Keratinocyte (primary cell): ENCODE results near the gene NBEA.

Experiments used
- EZH2 ChIP-seq: IDR thresholded peaks from one replicate; pipeline ENCODE4 v1.6.1; 2012; ENCODE audit warnings: inconsistent platforms, mild to moderate bottlenecking, low read length, moderate library complexity
- TF ChIP-seq, protein P1 (sequence below), 3 experiments: IDR thresholded peaks in 1 of 3; conservative IDR thresholded peaks in 1 of 3; optimal IDR thresholded peaks in 1 of 3; 2 replicates in 2 of 3; 3 replicates in 1 of 3; pipeline versions ENCODE3 to v1.5.1; 2011; ENCODE audit warnings: low read length in 3 of 3, mild to moderate bottlenecking in 3 of 3, moderate library complexity in 2 of 3, control low read depth in 1 of 3, inconsistent platforms in 1 of 3; ENCODE audit not compliant: insufficient read depth in 2 of 3; ENCODE audit errors: extremely low read depth in 1 of 3

- no peak for TF ChIP-seq EZH2
- TF ChIP-seq, protein P1, sequence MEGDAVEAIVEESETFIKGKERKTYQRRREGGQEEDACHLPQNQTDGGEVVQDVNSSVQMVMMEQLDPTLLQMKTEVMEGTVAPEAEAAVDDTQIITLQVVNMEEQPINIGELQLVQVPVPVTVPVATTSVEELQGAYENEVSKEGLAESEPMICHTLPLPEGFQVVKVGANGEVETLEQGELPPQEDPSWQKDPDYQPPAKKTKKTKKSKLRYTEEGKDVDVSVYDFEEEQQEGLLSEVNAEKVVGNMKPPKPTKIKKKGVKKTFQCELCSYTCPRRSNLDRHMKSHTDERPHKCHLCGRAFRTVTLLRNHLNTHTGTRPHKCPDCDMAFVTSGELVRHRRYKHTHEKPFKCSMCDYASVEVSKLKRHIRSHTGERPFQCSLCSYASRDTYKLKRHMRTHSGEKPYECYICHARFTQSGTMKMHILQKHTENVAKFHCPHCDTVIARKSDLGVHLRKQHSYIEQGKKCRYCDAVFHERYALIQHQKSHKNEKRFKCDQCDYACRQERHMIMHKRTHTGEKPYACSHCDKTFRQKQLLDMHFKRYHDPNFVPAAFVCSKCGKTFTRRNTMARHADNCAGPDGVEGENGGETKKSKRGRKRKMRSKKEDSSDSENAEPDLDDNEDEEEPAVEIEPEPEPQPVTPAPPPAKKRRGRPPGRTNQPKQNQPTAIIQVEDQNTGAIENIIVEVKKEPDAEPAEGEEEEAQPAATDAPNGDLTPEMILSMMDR (optimal IDR thresholded peaks at IDR 0.05 in 1 of 3, IDR thresholded peaks at IDR 0.05 in 1 of 3, conservative IDR thresholded peaks at IDR 0.05 in 1 of 3; ENCODE audit: extremely low read depth in 1 of 3, insufficient read depth in 2 of 3, low read length in 3 of 3) = no peak
These were observed 336.8 kb downstream of the NBEA start for GRCh38 chr13:35278917-35279316.
